GM20431 (cell line): ENCODE measurements around the gene SLC24A4.

ENCODE experiments used
- in situ Hi-C: fragments of 300-500 bp; cut with MseI, MboI; formaldehyde crosslinking; loops from one replicate; pipeline ENCODE4 v1.15.0; 2020; ENCODE audit warnings: low sequenced_read_pairs; ENCODE audit not compliant: unreplicated experiment

The SLC24A4 gene

DNA sequence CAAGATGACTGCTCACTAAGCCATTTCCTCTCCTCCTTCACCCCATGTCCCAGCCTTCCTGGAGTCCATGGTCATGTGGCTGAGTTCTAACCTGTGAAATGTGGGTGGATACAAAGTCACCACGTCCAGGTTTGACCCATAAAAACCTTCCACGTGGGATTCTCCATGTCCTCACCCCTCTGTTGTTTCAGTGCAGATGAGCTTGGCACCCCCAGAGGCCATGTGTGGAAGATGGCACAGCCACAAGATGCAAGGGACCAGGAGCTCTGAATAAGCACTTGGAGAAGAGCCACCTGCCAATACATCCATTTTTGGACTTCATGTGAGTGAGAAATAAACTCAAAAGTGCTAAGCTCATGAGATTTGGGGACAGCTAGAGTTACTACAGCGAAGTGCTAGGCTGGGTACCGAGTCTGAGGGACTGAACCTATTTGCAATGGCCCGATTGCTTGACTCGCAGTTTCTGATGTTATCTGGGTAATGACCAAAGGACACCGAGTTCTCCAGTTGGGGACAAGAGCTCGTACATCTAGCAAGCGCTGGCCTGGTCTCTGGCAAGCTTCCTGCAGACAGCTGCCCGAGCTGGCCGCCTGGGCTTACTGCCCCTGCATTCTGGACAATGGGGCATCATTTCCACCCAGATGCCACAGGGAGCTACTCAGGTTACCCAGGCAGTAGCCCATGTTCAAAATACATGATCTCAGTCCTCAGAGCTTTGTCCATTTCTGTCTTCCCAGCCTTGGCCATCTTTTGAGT, 7.7 kb upstream of the SLC24A4 start:
- in situ Hi-C loops: no loop called here

DNA sequence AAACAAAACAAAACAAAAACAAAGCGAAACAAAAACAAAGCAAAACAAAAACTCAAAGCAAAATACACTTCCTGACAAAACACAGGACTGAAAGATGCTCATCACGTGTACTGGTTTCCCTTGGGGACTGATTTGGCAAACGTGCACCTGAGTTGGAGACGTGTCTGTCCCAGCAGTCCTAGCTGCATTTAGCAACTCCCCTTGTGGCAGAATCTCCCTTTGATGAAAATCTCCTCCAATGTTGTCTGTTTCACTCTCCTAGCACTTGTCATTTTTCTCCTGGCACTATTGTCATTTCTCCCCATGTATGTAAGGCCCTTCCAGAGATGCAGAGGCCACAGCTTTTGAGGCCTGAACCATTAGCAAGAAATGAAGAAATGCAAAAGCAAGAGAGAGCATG, 6.8 kb upstream of the SLC24A4 start:
- in situ Hi-C loops: no loop called here

DNA sequence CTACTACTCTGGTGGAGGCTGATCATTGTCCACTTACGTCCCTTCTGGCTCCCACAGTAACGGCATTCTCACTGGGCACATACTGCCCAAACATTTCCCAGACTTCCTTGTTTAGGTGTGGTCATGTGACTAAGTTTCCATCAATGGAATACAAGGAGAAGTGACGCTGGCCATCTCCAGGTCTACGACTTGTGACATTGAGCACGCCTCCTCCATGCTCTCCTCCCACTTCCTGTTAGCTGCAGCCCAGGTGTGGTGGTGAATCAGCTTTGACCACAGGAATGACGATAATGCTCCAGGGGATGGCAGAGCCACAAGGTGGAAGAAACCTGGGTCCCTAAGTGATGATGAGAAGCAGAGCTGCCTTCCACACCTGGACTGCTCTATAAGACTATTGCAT, 6.0 kb upstream of the SLC24A4 start:
- in situ Hi-C loops: no loop called here

DNA sequence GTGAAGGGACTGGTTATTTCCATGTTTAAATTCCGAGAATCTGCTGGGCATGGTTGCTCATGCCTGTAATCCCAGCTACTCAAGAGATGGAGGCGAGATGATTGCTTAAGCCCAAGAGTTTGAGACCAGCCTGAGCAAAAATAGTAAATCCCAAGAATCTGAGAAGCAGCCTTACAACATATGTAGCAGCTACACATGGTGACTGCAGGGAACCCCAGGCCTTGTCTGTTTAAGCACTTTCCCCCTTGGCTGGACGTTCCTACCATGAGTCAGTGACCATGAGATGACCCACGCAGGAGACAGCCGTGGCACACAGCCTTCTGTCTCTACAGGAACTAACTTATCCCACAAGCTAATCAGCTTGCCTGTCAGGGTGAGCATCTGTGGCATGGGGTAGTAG, 5.5 kb upstream of the SLC24A4 start:
- in situ Hi-C loops: no loop called here

DNA sequence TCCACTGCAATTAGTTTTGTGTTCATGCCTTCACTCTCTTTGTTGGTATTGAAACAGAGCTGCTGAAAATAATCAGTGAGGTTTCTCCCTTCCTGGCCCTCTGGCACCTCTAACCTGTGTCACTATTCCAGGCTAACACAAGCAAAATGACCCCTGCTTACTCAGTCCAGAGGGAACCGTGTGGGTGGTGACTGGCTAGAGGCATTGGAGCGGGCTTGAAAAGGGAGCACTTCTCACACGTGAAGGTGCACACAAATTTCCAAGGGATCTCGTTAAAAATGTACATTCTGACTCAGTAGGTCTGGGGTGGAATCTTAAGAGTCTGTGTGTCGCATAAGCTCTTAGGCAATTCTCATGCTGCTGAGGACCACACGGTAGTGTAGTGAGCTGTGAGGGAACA, 1.3 kb upstream of the SLC24A4 start:
- in situ Hi-C loops: no loop called here

DNA sequence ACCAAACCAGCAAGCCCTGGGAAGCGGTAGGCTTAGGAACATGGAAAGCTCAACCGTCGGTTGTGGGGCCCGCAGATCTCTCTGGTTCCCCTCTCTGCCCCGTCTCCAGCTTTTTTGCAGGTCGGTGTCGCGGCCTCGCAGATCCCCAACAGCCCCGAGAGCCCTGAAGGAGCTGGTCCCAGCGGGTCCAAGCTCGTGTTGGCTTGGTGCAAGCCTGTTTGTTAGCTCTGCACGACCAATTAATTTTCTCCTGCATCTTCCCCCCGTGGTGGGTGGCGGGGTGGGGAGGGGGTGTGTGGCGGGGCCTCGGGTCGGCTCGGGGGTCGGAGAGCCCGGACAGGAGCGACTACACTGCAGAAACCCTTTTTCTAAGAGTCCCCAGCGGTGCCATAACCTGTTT, 449 bp upstream of the SLC24A4 start:
- in situ Hi-C loops: no loop called here

DNA sequence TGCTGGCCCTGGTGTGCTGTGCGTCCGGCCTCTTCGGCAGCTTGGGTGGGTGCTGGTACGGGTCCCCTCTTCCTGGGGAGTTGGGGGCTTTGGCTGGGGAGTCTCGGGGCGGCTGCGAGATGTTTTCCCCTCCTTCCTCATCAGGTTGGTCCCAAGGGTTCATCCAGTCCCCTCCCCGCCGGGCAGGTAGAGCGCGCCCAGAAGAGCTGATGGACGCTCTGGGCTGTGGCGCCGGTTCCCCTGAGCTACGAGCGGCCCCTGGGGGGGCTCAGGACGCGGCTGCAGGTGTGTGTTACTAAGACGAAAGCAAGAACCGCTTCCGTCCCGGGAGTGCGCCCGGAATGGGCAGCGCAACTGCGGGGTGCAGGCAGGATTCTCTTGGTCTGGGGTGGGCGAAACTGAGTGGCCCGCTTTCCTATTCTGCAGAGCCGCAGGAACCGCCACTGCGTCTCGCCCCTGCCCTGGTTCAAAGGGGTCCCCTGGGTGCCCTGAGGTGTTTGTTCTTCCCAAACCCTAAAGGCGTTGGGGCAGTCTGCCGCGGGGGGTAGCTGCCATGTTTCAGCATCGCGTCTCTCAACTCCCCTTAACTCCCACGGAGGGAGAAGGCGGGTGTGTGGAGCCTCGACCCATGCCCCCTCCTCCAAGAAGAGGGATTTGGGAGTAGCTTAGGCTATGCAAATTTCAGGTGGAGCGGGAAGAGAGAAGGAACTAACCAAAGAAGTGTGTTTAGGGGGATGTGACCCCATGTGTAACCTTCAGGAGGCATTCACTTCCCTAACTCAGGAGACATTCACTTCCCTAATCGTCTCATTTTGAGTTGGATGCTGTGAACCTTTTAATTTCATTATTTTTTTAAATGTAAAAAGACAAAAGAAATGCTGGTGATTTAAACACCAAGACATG, 1.2 kb downstream of the SLC24A4 start:
- in situ Hi-C loops: no loop called here

DNA sequence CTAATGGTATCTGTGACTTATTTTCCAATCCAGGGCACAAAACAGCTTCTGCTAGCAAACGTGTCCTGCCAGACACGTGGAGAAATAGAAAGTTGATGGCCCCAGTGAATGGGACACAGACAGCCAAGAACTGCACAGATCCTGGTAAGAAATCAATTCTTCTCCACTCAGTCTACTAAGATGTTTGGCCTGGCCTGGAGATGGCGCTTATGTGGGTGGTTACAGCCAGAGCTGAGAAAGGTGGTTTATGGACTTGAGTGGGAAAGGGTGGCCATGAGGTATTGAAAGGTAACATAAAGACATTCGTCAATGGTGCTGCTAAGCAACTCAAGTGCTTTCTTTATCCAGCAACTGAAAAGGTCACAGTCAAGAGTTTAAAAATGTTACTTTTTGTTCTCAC, 2.9 kb downstream of the SLC24A4 start:
- in situ Hi-C loops: no loop called here

DNA sequence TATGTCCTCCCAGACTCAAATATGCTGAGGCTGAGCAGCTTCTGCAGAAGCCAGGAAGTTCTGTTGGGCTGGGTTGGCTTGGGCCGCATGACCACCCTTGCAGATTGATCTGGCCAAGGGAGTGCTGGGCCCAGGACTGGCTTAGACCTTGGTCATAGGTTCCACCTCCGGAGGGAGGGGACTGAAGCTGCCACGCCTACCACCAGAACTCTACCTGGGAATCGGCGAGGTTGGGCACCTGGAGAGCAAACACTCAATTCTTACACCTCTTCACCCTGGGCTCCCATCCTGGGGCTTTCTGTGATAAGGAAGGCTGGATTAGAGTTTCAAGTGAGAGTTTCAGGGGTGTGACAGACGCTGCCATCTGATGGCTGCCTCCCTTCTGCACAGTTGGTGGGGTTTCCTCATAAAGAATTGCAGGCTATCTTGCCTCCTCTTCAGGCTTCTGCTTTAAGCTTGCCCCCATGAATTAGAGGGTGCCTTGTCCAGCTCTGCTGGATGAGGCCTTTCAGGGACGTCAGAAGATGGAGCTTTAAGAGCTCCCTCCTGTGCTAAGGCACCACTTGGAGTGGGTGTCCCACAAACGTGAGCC, 5.8 kb downstream of the SLC24A4 start:
- in situ Hi-C loops: no loop called here

DNA sequence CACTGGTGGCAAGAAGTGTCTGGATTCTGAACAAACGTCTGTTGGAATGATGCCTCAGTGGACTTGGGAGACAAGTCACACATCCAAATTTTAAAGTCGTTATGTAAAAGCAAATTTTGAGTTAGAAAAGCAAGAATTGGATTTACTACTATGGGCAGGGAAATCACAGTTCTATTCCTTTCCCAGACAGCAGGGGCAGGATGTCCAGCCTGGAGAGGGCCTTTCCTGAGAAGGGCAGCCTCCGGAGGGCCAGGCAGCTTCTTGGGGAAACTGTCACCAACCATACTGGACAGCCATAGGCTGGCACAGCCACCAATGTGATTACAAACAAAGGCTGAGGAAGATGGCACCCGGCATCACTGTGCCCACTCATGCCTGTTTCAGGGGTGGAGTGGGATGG, 11.1 kb downstream of the SLC24A4 start:
- in situ Hi-C loops: no loop called here

DNA sequence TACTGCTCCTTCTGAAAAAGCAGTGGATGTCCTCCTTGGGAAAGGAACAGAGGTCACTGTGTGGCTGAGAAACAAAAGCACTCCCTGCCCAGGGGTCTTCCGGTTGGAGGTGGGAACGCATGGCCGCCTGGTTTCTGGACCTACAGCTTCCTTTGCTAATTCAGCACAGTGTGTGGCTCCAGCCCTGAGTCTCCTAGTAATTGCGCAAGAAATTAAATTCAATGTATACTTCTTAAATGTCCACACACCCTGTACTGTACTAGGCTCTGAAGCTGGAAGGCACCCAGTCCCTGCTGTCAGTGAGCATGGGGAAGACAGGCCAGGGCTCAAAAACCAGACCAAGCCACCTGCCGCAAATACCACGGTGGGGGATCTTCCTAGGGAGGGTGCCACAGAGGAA, 13.4 kb downstream of the SLC24A4 start:
- in situ Hi-C loops: no loop called here

DNA sequence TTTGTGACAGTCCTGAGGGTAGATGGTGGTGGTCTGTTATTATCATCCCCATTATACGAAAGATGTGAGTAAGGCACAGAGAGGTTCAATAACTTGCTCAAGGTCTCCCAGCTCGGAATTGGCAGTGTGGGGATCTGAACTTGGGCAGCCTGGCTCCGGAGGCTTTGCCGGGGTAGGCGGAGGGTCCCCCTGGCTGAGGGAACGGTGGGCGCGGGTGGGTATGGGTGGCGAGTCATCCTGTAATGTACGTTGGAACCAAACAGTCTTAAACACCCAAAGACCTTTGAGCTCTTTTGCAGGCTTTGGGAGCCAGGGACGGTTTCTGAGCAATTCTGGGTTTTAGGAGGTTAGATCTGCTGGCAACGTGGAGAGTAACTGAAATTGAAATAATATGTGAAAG, 16.5 kb downstream of the SLC24A4 start:
- in situ Hi-C loops: no loop called here

DNA sequence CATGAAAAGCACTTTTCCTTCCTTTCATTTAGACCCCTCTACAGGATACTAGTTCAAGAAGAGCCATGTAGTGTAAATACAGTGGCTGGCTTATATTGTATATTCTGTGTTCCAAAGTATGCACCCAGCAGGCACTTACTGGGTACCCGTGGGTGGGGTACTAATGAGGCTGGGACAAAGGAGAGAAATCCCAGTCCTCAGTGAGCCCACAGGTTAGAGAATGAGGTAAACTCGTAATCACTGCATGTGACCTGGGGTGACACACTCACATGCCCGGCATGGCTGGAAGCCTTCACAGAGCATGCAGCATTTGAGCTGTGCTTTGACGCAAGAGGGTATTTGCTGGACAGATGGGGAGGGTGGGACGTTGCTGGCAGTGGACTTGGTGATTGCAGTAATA, 17.1 kb downstream of the SLC24A4 start:
- in situ Hi-C loops: no loop called here

DNA sequence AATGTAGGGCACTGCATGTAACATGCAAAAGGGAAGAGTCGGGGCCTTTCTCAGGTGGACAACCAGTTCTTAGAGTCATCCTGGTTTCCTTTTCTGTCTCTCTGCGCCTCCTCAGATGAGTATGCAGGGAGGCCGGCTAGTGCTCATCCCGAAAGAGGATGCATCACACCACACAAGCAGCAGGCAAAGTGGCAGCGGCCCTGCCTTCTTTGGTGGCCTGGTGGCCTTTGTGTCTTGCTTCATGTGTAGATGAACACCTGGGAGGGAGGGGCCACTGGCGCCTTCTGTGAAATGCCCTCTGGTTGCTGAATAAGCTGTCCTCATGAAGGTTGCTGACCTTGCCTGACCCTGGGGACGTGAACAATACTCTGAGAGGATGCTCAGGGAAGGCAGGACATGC, 18.0 kb downstream of the SLC24A4 start:
- in situ Hi-C loops: no loop called here

DNA sequence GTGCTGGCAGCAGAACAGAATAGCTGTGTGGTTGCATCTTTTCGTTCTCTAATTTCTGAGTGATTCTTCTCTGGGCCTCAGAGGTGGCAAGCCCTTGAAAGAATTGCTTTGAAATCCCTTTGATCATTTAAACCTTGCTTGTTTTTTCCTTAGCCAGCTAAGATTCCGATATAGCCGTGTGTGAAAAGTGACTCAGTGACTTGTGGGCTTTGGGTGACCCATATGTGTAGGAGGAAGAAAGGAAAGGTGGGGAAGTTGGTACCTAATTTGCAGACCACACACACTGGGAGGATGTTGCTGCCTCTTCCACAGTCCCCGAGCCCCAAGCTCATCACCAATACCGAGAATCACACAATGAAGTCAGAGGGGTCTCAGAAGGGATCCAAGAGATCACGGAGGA, 18.8 kb downstream of the SLC24A4 start:
- in situ Hi-C loops: no loop called here

DNA sequence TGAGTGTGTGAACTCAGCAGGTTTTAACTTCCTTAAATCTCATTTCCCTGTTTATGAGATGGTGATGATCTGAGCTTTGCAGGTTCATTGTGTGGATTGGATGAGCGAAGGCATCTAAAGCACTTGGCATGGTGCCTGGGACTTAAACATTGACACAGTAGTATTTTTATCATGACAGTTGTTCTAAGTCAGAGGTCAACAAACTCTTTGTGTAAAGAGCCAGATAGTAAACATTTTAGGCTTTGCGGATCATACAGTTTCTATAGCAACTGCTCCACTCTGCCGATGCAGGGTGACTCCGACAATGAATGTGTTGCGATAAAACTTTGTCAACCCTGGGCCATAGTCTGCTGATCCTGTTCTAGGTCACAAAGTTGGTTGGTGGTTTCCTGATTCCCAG, 25.2 kb downstream of the SLC24A4 start:
- in situ Hi-C loops: no loop called here

DNA sequence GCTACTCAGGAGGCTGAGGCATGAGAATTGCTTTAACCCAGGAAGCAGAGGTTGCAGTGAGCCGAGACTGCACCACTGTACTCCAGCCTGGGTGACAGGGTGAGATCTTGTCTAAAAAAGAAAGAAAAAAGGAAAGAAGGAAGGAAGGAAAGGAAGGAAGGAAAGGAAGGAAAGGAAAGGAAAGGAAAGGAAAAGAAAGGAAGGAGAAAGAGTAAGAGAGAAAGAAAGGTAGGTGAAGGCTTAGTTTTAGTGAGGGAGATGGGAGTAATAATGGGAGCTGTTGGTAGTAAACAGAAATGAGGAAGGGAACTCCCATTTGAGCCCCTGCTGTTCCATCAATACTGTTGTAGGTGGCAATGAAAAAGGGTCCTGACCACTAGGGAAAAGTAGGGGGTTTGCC, 28.8 kb downstream of the SLC24A4 start:
- in situ Hi-C loops: no loop called here

DNA sequence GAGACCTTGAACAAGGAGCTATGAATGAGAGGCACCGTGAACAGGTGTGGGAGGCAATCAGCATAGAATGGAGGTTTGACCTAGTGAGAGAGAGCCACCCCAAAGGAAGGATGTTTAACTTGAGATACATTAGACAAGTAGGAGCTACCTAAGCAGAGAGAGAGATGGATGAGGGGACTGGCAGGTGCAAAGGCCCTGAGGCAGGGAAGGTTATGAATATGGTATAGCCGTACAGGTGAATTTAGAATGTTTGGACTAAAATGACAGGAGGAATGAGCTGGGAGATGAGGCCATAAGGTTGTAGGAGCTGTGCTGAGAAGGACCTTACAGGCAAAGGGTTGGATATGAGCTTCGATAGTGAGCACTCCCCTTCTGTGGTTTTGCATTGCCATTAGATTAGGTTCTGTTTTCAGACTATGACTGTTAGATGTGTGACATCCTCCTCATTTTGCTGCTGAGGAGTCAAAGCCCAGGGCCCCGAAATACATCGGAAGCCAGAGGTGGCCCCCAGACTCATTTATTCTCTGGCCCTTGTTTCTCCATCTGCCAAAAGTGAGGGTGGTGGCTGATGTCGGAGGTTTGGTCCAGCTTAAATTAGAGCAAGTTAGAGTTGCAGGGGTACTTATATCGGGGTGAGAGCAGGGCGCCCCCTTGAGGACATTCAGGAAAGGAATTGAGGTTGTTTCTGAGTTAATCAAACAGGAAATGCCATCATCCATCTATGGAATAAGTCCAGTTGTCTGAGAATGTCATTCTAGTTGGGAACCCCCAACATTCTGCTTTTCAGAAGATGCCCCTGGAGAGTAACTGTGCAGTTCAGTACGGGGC, 29.4 kb downstream of the SLC24A4 start:
- in situ Hi-C loops: no loop called here

DNA sequence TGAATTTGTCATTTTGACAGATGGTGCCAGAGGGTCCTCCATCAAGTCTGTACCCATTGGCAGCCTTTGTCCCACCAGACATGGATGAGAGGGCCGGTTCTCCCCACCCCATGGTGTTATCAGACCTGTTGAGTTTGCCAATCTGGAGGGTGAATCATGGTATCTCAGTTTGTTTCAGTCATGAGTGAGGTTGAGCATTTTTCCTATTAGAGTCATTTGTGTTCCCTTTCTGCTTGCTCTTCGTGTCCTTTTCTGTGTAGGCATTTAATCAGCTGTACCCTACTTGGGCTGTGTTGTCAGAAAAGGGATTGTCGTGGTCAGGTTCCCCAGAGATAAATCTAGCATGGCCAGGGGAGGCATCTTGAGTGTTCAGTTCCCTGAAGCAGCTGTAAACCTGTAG, 30.5 kb downstream of the SLC24A4 start:
- in situ Hi-C loops: no loop called here

DNA sequence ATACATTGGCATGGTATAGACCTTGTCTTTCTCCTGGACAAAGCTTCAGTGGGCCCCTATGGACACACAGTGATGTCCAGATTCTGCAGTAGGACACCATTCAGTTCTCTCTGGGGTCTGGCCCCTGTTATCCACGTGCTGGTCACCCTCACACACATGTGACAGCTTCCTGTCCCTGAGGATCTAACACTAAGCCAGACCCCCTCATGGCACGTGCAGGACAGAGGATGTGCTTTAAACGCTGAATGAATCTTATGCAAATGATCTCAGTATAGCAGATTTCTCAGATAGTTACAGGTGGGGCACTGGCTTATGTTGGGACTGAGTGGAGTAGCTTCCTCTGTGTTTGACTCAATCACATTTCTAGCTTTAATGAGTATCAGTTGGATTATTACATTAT, 33.7 kb downstream of the SLC24A4 start:
- in situ Hi-C loops: no loop called here
